ENCODE data around the gene MILR1.
"Not testable (repeated sequence)": the region's sequence is repeated elsewhere in the genome, so short reads cannot be mapped to it uniquely, and the experiment has no call there.

The MILR1 gene

GRCh38 chr17:64491034-64491860 is 42.3 kb downstream of the MILR1 start:
- TF ChIP-seq CTCF (IDR thresholded peaks at IDR 0.05; ENCODE audit: low read depth, low read length, missing control alignments) = peak; percentile 74
- no peak overlapping the region for H3K4me3 ChIP-seq (ENCODE audit: low read depth, low read length)
- no peak for DNase-seq (ENCODE audit: low read depth)
- in situ Hi-C loops (cut with HindIII; ENCODE audit: low sequenced_read_pairs) = loop anchor here (10.0 kb wide), 1 partner anchor 186 kb away; no protein-coding TSS in a partner anchor

DNA sequence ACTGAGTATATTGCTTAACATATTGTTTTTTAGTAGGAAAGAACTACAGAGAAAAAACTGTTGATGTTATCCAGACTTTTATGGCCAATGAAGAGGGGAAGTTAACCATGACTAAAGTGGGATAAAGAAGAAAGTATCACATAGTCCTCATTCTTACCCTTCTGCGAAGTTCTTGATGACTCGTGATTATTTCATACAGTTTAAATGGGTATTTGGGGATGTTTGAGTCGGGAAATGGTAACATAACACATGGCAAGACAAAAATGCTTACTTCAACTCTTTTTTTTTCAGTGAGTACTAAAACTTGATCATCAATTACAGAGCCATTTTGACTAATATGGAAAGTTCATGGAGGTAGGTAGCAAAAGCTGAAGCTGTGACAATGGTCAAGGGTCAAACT is 43.1 kb downstream of the MILR1 start:
- in situ Hi-C loops (cut with HindIII; ENCODE audit: low sequenced_read_pairs) = loop anchor here (10.0 kb wide), 1 partner anchor 187 kb away; no protein-coding TSS in a partner anchor
- no peak for TF ChIP-seq CTCF (IDR thresholded peaks at IDR 0.05; ENCODE audit: low read depth, low read length, missing control alignments)
- no peak overlapping the region for H3K4me3 ChIP-seq (ENCODE audit: low read depth, low read length)
- no peak for DNase-seq (ENCODE audit: low read depth)

- no peak overlapping the region for H3K4me3 ChIP-seq (ENCODE audit: low read depth, low read length)
- in situ Hi-C loops (cut with HindIII; ENCODE audit: low sequenced_read_pairs) = loop anchor here (10.0 kb wide), 1 partner anchor 188 kb away; no protein-coding TSS in a partner anchor
- peak; percentile 41 for TF ChIP-seq CTCF (IDR thresholded peaks at IDR 0.05; ENCODE audit: low read depth, low read length, missing control alignments)
- DNase-seq (ENCODE audit: low read depth) = no peak
Observed at GRCh38 chr17:64492481-64493109, 43.7 kb downstream of the MILR1 start.

GRCh38 chr17:64494121-64494520 is 45.2 kb downstream of the MILR1 start:
- in situ Hi-C loops (cut with HindIII; ENCODE audit: low sequenced_read_pairs) = loop anchor here (10.0 kb wide), 1 partner anchor 189 kb away; no protein-coding TSS in a partner anchor
- DNase-seq (ENCODE audit: low read depth) = no peak
- no peak for TF ChIP-seq CTCF (IDR thresholded peaks at IDR 0.05; ENCODE audit: low read depth, low read length, missing control alignments)
- H3K4me3 ChIP-seq (ENCODE audit: low read depth, low read length) = no peak overlapping the region

- H3K4me3 ChIP-seq (ENCODE audit: low read depth, low read length) = peak overlapping the region; percentile 64
- in situ Hi-C loops (cut with HindIII; ENCODE audit: low sequenced_read_pairs) = loop anchor here (10.0 kb wide), 1 partner anchor 190 kb away; no protein-coding TSS in a partner anchor
- not testable (repeated sequence) for DNase-seq (ENCODE audit: low read depth)
Observed at GRCh38 chr17:64495300-64495699, 46.4 kb downstream of the MILR1 start.

- H3K4me3 ChIP-seq (ENCODE audit: low read depth, low read length) = peak overlapping the region; percentile 64
- in situ Hi-C loops (cut with HindIII; ENCODE audit: low sequenced_read_pairs) = loop anchor here (10.0 kb wide), 1 partner anchor 192 kb away; no protein-coding TSS in a partner anchor
- TF ChIP-seq CTCF (IDR thresholded peaks at IDR 0.05; ENCODE audit: low read depth, low read length, missing control alignments) = no peak
- no peak for DNase-seq (ENCODE audit: low read depth)
Observed at GRCh38 chr17:64496348-64496785, 47.5 kb downstream of the MILR1 start.
